Adrenal gland (tissue), 12 donors: ENCODE measurements around the gene ADCY5. TPM values are rescaled to one million over a fixed set of nuclear protein-coding genes. Genes with fewer than 3 reads are reported as not detected.
A peak's percentile ranks its signal among the peaks of the same experiment; 100 is the strongest.

Experiments used
- DNase-seq, 7 donors: peaks; one replicate each; pipeline ENCODE4 v3.0.0-alpha.2; 2019 to 2020
- H3K27ac ChIP-seq, 5 donors: fragments of 200-600 bp; sonication (generic) in 4 of 5; 1 replicate in 3 of 5; 2 replicates in 2 of 5; pipeline versions ENCODE4 v1.5.1 to v1.8.0; 2016 to 2020; ENCODE audit warnings: mild to moderate bottlenecking in 1 of 5
- H3K27me3 ChIP-seq: fragments of 200-600 bp; 2 replicates; pipeline ENCODE4 v1.8.0; 2021
- H3K36me3 ChIP-seq, 2 donors: fragments of 200-600 bp; replicated peaks in 1 of 2; 1 replicate in 1 of 2; 2 replicates in 1 of 2; pipeline versions ENCODE4 v1.5.1 to v1.8.0; 2018 to 2022
- H3K4me1 ChIP-seq, 2 donors: fragments of 200-600 bp; replicated peaks in 1 of 2; 1 replicate in 1 of 2; 2 replicates in 1 of 2; pipeline versions ENCODE4 v1.5.1 to v1.8.0; 2018 to 2021
- H3K4me3 ChIP-seq, 4 donors: fragments of 200-600 bp; sonication (generic) in 3 of 4; one replicate each; pipeline ENCODE4 v1.5.1; 2016 to 2018
- H3K9me3 ChIP-seq, 3 donors: fragments of 200-600 bp; sonication (generic) in 1 of 3; replicated peaks in 1 of 3; 1 replicate in 2 of 3; 2 replicates in 1 of 3; pipeline versions ENCODE4 v1.5.1 to v1.8.0; 2016 to 2021
- CTCF ChIP-seq, 6 experiments: fragments of 450-650 bp in 4 of 6; fragments of 200-600 bp in 2 of 6; sonication (generic) in 1 of 6; IDR thresholded peaks; 1 replicate in 5 of 6; 2 replicates in 1 of 6; pipeline versions ENCODE4 v1.5.1 to v1.8.0; 2016 to 2021; ENCODE audit warnings: antibody characterized with exemption in 6 of 6, mild to moderate bottlenecking in 2 of 6, moderate library complexity in 1 of 6
- POLR2A ChIP-seq, 2 donors: fragments of 450-650 bp; IDR thresholded peaks; one replicate each; pipeline ENCODE4 v1.6.1; 2017; ENCODE audit warnings: antibody characterized with exemption in 2 of 2, mild to moderate bottlenecking in 2 of 2, moderate library complexity in 1 of 2
- WGBS, 4 donors: extraction: QIAGEN DNeasy Blood & Tissue Kit in 2 of 4; methylation state at CpG; one replicate each; pipeline versions ENCODE4 v1.1.5 to v1.1.7; 2013 to 2017; 5-methylcytosine and 5-hydroxymethylcytosine counted together
- intact Hi-C, 2 donors: fragments of 100-400 bp; cut with DNase I; formaldehyde crosslinking; loops; one replicate each; pipeline versions ENCODE4 v1.14.1 to v1.15.0; 2022 to 2023
- polyA plus RNA-seq, 3 donors: library from polyadenylated mRNA; stranded (reverse); fragments of 200-250 nt in 2 of 3; fragments of 350-450 nt in 1 of 3; fragmentation: Illumina TruSeq in 1 of 3; extraction: RNeasy Lipid Tissue Mini Kit (QIAGEN cat#74804) in 1 of 3; gene quantifications; one replicate each; pipeline ENCODE4 v1.2.3, GENCODE V29; 2013 to 2014
- total RNA-seq, 9 donors: library from RNA; depleted of rRNA in 4 of 9; stranded (reverse); fragments of >200 nt in 4 of 9; fragments of 120-200 nt in 1 of 9; fragmentation: NEBNext Ultra II Directional in 1 of 9; extraction: Animal tissue kit (Norgen Biotek cat#: 25700) in 1 of 9; gene quantifications; one replicate each; pipeline versions ENCODE4 v1.1.0 to v1.2.4, GENCODE V29; 2013 to 2023
- donor health status: healthy with polysubstance abuse.
- donor health status: Bipolar disorder and iron deficiency.
- donor health status: DM: yes; HTN: yes; CAD: no.
- donor health status: DM: no; HTN: no; CAD: no.
- donor health status: DM: no; HTN: no; CAD: no.
- donor health status: DM: yes; HTN: yes; CAD: no.

ADCY5 gene
- total and polyA plus RNA-seq, 12 donors: 1.2 to 12.4 (median 4.4) TPM

GRCh38 chr3:123276346-123277006 is 172.4 kb downstream of the ADCY5 start:
- no peak for TF ChIP-seq POLR2A (IDR thresholded peaks at IDR 0.05)
- TF ChIP-seq CTCF (IDR thresholded peaks at IDR 0.05): no peak
- H3K27me3 ChIP-seq: no peaks in the 10 kb centered on the region
- H3K4me3 ChIP-seq: no peak overlapping the region
- H3K4me1 ChIP-seq: no peaks in the 10 kb centered on the region
- WGBS, 4 donors: 81 to 85% (median 83%) methylated on average over 10 of the region's 10 CpGs
- intact Hi-C loops: no loop called here
- H3K9me3 ChIP-seq: no peaks in the 10 kb centered on the region
- DNase-seq: no peak
- H3K36me3 ChIP-seq: no peaks in the 10 kb centered on the region
- no peak overlapping the region for H3K27ac ChIP-seq

- Histone ChIP-seq H3K9me3 (no peaks in the 10 kb centered on the region), H3K27ac (no peak overlapping the region), H3K36me3 (no peaks in the 10 kb centered on the region), H3K4me1 (no peaks in the 10 kb centered on the region), H3K4me3 (no peak overlapping the region), H3K27me3 (no peaks in the 10 kb centered on the region)
- DNase-seq: no peak
- WGBS, 4 donors: 79 to 85% (median 84%) methylated on average over 3 of the region's 3 CpGs
- intact Hi-C loops: no loop called here
- TF ChIP-seq CTCF (IDR thresholded peaks at IDR 0.05): no peak
- no peak for TF ChIP-seq POLR2A (IDR thresholded peaks at IDR 0.05)
Observed at GRCh38 chr3:123275691-123276090, 173.2 kb downstream of the ADCY5 start.

GRCh38 chr3:123272547-123272946 is 176.3 kb downstream of the ADCY5 start:
- Histone ChIP-seq H3K36me3 (no peaks in the 10 kb centered on the region), H3K4me3 (no peak overlapping the region), H3K4me1 (no peaks in the 10 kb centered on the region), H3K27me3 (no peaks in the 10 kb centered on the region), H3K27ac (no peak overlapping the region), H3K9me3 (no peaks in the 10 kb centered on the region)
- no peak for DNase-seq
- intact Hi-C loops: no loop called here
- 94 to 98% (median 97%) methylated on average over 2 of the region's 2 CpGs for WGBS, 4 donors
- no peak for TF ChIP-seq POLR2A (IDR thresholded peaks at IDR 0.05)
- TF ChIP-seq CTCF (IDR thresholded peaks at IDR 0.05): no peak

- Histone ChIP-seq H3K4me3 (no peak overlapping the region), H3K27me3 (no peaks in the 10 kb centered on the region), H3K9me3 (no peaks in the 10 kb centered on the region), H3K4me1 (no peaks in the 10 kb centered on the region), H3K27ac (no peak overlapping the region), H3K36me3 (no peaks in the 10 kb centered on the region)
- 61 to 69% (median 68%) methylated on average over 5 of the region's 5 CpGs for WGBS, 4 donors
- TF ChIP-seq POLR2A (IDR thresholded peaks at IDR 0.05): no peak
- TF ChIP-seq CTCF (IDR thresholded peaks at IDR 0.05): no peak
- peak in 3 of 7 donors; percentile 18 to 42 (median 21) for DNase-seq
- intact Hi-C loops: no loop called here
Observed at GRCh38 chr3:123271466-123272159, 177.3 kb downstream of the ADCY5 start.
